Islet of Langerhans (tissue), 1 donor: ENCODE results near the gene NOX5.

Experiments
- FAIRE-seq: peaks from one replicate; lab custom pipeline; 2011; peaks lifted over from hg19 to GRCh38; lab: Jason Lieb, UNC

Gene NOX5

DNA sequence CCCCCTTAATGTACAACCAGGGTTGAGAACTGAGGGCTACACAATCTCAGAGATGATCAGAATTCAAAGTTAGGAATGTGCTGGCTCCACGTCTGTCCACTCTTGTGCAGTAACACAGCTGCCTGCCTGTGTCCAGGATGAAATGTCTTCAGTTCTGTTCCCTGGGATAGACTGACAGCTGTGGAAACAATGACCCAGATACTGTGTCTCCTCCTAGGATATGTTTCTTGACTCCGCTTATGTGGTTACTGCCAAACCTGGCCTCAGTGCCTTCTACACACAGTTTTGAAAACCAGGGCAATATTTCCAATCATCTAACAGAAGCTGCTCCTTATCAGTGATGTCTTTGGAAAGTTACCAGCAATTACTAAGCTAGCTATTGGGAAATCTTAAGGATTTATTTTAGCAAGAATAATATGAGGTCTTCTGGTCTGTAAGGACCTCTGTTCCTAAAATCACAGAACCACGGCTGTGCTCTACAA lies 67.6 kb downstream of the NOX5 start:
- no peak for FAIRE-seq

DNA sequence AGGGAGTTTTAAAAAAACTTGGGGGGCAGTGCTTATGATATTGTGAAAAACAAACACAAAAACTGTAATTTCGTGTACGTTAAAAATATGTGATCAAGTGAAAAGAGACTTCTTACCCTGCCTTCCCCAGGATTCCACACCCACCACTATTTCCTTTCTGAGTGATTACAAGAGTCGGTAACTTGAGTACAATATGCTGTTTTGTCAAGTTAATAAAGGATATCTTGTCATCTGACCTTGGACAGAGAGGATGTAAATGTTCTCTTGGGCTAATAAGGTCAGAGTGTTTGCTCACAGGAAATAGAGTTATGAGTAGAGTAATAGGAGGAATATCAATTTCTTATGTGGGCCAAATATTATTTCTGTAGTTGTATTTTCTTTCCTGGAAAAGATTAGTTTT lies 68.1 kb downstream of the NOX5 start:
- FAIRE-seq, result no peak

DNA sequence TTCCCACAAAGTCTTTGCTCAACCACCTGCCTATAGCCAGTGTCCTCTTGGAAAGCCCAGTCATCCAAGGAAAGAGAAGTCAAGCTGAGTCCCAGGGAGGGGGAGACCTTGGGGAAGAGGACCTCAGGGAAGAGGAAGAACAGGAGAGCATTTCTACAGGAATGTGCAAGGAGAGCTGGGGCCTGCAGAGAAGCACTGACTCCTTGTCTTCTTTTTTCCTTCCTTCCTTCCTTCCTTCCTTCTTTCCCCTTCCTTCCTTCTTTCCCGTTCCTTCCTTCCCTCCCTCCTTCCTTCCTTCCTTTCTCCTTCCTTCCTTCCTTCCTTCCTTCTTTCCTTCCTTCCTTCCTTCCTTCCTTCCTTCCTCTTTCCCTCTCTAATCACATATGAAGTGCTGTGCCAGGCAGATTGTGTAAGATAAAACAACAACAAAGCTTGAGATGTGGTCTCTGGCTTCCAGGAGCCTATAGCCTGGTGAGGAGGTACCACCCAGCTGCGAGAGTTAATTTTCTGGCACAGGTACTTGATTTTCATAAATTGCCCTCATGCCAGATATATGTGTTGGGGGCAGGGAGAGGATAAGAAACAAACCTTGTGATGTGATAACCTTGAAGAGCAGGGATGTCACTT lies 70.0 kb downstream of the NOX5 start:
- FAIRE-seq, result no peak

DNA sequence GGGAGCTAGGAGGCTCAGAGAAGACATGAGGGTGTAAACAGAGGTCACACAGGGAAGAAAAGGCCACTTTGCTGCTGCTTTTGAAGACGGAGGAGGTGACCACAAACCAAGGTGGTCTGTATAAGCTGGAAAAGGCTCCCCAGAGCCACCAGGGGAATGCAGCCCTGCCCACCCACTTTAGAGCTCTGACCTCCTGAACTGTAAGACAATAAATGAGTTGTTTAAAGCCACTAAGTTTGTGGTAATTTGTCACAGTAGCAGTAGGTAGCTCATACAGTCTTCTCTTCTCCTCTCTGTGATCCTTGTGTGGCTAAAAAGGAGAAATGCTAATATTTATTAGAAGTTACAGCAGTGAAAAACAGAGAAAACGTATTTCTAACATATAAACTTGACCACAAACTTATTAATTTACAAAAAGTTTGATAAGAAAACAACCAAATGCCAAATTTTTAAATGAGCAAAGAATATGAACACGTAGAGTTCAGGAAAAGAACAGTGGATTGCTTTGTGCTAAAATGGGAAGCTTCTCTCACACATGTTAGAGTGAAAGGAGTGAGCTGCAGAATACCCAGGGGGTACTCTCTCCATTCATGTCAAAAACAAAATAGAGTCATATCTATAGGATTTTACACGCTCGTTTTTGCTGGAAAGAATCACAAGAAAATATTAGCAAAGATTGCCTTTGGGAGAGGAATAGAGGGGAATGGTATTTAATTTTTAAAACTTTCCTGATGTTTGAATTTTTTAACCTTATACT lies 71.0 kb downstream of the NOX5 start:
- no peak for FAIRE-seq

- no peak for FAIRE-seq
Observed at GRCh38 chr15:69086427-69087204, 72.1 kb downstream of the NOX5 start.

GRCh38 chr15:69087366-69087976 lies 73.0 kb downstream of the NOX5 start:
- FAIRE-seq, result no peak

GRCh38 chr15:69088300-69088965 lies 73.9 kb downstream of the NOX5 start:
- FAIRE-seq, result no peak

DNA sequence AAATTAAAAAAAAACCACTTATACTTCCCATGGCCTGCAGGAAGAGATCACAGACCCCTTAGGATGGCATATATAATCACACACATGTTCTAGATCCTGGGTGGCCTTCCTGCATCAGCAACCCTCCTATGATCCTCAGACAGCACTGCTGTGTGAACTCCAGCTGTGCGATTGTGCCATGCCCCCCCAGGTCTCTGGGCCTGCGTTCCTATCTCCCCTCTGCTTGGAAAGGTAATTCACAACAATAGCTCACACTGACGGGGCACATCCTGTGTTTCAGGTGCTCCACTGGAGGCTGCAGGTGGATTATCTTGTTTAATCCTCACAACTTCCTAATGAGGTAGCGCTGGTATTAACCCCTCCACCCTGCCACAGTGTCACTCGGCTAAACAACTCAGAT lies 74.8 kb downstream of the NOX5 start:
- no peak for FAIRE-seq

GRCh38 chr15:69090197-69090948 lies 75.9 kb downstream of the NOX5 start:
- FAIRE-seq, result no peak

DNA sequence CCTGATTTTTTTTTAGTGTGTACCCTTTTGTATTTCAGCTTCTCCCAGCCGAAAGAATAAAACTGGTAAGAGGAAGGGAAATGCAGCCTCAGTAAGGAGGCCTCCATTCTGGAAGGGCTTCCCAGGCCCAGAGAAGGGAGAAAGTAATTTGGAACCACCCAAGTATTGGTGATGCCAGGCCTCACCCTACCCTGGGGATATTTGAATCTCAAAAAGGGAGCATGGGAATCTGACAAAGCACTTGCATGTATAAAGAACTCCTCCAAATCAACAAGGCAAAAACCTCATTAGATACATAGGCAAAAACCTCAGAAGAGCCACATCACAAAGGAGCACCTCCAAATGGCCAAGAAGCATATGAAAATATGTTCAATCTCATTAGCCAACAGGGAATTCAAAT lies 77.2 kb downstream of the NOX5 start:
- FAIRE-seq, result no peak

DNA sequence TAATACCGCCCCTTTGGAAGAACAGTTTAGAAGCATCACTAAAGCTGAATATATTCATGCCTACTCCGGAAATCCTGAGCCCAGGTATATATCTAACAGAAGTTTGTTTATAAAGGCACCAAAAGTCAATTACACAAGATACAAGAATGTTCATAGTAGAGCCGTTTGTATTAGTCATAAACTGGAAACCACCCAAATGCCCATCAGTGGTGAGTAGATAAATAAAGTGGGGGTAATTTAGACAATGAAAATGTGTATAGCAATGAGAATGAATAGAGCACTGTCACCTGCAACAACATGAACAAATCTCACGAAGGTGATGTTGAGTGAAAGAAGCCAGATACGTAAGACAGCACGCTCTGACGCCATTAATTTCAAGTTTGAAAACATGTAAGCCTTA lies 77.7 kb downstream of the NOX5 start:
- FAIRE-seq, result no peak

DNA sequence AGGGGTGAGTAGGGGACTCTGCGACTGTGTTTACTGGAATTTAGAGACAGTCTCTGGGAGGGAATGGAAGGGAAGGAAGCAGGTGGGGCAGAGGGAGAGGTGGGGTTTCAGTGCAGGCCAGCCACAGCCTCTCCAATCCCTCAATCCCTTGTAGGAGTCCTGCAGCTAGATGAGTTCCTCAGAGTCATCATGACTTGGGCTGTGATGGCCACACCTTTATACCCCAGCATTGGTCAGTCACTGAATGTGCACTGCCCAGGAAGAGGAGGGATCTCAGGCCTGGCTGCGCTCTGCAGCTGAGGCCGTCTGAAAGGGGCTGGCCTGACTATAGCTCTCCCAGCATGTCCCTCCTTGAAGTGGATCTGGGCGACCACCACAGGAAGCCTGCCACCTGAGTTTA lies 78.6 kb downstream of the NOX5 start:
- FAIRE-seq, result no peak

DNA sequence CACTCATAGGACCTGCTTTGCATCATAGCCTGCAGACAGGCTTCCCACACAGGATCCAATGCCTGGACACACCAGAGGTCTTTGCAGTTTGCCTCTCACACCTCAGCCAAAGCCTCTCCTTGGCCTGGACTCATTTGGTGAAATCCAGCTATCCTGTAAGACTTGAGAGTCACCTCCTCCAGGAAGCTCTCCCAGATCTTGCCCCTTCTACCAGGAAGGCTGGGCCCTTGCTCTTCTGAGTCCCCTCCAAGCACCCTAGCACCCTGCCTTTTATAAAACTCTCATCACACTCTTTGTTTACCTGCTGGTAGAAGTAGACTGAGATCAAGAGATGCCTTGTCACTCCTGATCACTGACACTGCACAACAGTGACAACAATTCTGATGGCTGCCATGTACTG lies 79.1 kb downstream of the NOX5 start:
- FAIRE-seq, result no peak

- no peak for FAIRE-seq
Observed at GRCh38 chr15:69094124-69094921, 79.8 kb downstream of the NOX5 start.

GRCh38 chr15:69095274-69095673 lies 80.8 kb downstream of the NOX5 start:
- FAIRE-seq, result no peak

GRCh38 chr15:69096196-69096595 lies 81.7 kb downstream of the NOX5 start:
- FAIRE-seq, result no peak

DNA sequence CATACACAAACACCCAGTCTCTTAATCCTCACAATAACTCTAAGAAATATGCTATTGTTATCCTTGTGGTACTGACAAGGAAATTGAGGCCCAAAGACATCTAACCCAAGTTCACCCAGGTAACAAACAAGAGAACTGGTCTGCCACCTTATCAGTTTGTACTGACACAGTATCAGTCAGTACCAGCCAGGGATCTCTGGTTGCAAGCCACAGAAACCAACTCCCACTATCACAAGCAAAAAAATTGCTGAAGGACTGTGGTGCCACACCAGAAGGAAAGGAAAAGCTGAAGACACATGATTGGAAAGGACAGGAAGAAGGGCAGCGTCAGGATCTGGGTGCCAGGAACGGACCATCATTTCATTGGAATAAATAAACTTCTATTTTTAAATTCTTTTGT lies 82.1 kb downstream of the NOX5 start:
- FAIRE-seq, result no peak

- no peak for FAIRE-seq
Observed at GRCh38 chr15:69098771-69099170, 84.3 kb downstream of the NOX5 start.

DNA sequence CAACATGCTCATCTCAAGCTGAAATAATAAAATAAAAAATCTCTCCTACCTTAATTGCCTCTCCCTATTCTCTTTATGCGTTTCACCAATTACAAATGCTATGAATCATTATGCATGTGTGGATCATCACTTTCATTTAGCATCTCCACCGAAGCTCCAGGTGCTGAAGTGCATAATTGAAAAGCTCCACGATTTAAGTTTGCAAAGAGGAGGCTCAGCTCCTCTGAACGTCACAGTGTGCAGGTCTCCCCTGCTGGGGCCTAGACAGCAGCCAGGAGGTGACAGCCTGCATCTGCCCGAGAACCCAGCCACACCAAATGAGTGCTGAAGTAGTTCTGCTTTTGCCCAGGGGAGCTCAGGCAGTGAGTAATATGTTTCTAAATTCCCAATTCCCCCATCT lies 85.4 kb downstream of the NOX5 start:
- FAIRE-seq, result no peak

- FAIRE-seq, result no peak
Observed at GRCh38 chr15:69100821-69101220, 86.3 kb downstream of the NOX5 start.
